HCT116 (cell line): Measurements from ENCODE around the gene PDIK1L.
"Not testable (repeated sequence)": the region's sequence is repeated elsewhere in the genome, so short reads cannot be mapped to it uniquely, and the experiment has no call there.

Experiments used
- CEBPB ChIP-seq: IDR thresholded peaks from 2 replicates; pipeline ENCODE4 v1.6.1; 2012; ENCODE audit warnings: low read depth
- CTCF ChIP-seq, 3 experiments: fragments of 200-600 bp in 1 of 3; sonication (generic) in 1 of 3; IDR thresholded peaks in 2 of 3; conservative IDR thresholded peaks in 1 of 3; 2 replicates each; pipeline ENCODE4 v1.5.1; 2012 to 2017; ENCODE audit warnings: low read depth in 2 of 3, low read length in 2 of 3, antibody characterized with exemption in 1 of 3, borderline replicate concordance in 1 of 3, control low read depth in 1 of 3, mild to moderate bottlenecking in 1 of 3, mixed read lengths in 1 of 3, mixed run types in 1 of 3, moderate library complexity in 1 of 3; ENCODE audit not compliant: insufficient read depth in 1 of 3
- EZH2 ChIP-seq: fragments of 200-600 bp; sonication (generic); IDR thresholded peaks from 2 replicates; pipeline ENCODE4 v1.6.1; 2017; ENCODE audit warnings: antibody characterized with exemption, mixed run types
- EZH2phosphoT487 ChIP-seq: fragments of 200-600 bp; IDR thresholded peaks from 2 replicates; pipeline ENCODE4 v1.6.1; 2018; ENCODE audit warnings: antibody characterized with exemption, borderline replicate concordance
- JUND ChIP-seq: IDR thresholded peaks from 2 replicates; pipeline ENCODE4 v1.6.1; 2012
- POLR2A ChIP-seq: IDR thresholded peaks from 2 replicates; pipeline ENCODE4 v1.7.0; 2011; ENCODE audit warnings: borderline replicate concordance; ENCODE audit not compliant: insufficient read depth, insufficient read length; ENCODE audit errors: extremely low read depth
- POLR2AphosphoS5 ChIP-seq: IDR thresholded peaks from 2 replicates; pipeline ENCODE4 v1.6.1; 2011; ENCODE audit warnings: mild to moderate bottlenecking, low read depth, low read length, moderate library complexity
- REST ChIP-seq: IDR thresholded peaks from 2 replicates; pipeline ENCODE4 v1.6.1; 2012; ENCODE audit warnings: low read depth
- SIN3A ChIP-seq: IDR thresholded peaks from 2 replicates; pipeline ENCODE4 v1.6.1; 2012; ENCODE audit warnings: low read depth
- SP1 ChIP-seq: IDR thresholded peaks from 2 replicates; pipeline ENCODE4 v1.6.1; 2012; ENCODE audit warnings: low read depth
- TCF7L2 ChIP-seq: IDR thresholded peaks from 2 replicates; pipeline ENCODE4 v1.7.0; 2011; ENCODE audit warnings: borderline replicate concordance, inconsistent platforms; ENCODE audit not compliant: insufficient read depth, insufficient read length; ENCODE audit errors: extremely low read depth
- YY1 ChIP-seq: IDR thresholded peaks from 2 replicates; pipeline ENCODE4 v1.6.1; 2011; ENCODE audit warnings: low read length, low read depth, moderate library complexity, mild to moderate bottlenecking; ENCODE audit not compliant: insufficient replicate concordance; ENCODE audit errors: extremely low read depth

- not testable (repeated sequence) for TF ChIP-seq CTCF (IDR thresholded peaks at IDR 0.05 in 2 of 3, conservative IDR thresholded peaks at IDR 0.05 in 1 of 3; ENCODE audit: borderline replicate concordance in 1 of 3, insufficient read depth in 1 of 3, low read depth in 2 of 3, low read length in 2 of 3); EZH2; JUND; SIN3A; TCF7L2; EZH2phosphoT487; YY1; REST; CEBPB; POLR2AphosphoS5; POLR2A; SP1
These were observed 6.4 kb upstream of the PDIK1L start for GRCh38 chr1:26105226-26105548.
